Embryonic facial prominence (tissue), 1 donor: Measurements from ENCODE around the gene CUL1.

Experiments used
- DNase-seq: peaks from one replicate; pipeline ENCODE4 v3.0.0-alpha.2; 2016; ENCODE audit errors: extremely low spot score

The CUL1 gene

DNA sequence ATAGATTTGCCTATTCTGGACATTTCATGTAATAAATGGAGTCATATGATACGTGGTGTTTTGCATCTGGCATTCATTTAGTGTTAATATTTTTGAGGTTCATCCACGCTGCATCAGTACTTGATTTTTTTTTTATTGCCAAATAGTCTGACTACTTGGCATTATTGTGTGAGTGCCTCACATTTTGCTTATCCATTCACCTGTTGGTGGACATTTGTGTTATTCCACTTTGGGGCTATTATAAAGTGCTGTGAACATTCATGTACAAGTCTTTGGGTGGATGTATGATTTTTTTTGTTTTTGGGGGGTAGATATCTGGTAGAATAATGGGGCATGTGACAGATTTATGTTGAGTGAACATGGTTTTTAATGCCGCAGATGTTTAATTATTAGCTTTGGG, 19.7 kb downstream of the CUL1 start:
- DNase-seq: no peak

DNA sequence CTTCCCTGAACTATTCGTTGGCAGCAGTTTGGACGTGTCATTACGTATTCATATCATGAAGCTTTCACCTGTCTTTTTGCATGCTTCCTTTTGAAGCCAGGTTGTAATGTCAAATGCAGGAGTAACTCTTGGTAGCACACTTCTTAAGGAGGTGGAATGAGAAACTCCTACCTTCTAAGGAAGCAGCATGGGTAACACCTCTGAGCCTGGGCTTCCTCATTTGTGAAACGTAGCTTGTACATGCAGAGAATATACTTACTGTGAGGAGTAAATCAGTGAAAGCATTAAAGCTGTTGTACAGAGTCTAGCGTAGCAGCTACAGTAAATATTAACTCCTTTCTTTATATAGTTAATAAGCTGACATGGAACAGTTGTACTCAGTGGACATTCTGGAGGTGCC, 21.1 kb downstream of the CUL1 start:
- DNase-seq: no peak

DNA sequence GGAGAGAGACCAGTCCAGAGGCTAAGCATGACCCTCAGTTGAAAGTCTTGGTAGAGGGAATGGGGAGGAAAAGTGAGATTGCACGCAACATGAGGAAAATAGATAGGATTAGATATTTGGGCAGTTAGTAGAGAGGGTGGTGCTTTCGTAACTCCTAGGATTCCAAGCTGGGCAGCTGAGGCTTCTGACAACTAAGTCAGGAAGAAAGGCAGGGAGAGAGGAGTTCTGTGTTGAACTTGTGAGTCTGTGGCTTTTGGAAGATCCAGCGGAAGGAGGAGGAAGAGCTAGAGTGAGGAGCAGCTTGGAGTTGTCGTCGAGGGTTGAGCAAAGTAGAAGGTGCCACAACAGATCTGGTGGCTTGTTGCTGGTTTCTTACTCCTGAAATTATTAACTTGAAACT, 21.8 kb downstream of the CUL1 start:
- DNase-seq: no peak

GRCh38 chr7:148721390-148721789, 22.7 kb downstream of the CUL1 start:
- DNase-seq: no peak

DNA sequence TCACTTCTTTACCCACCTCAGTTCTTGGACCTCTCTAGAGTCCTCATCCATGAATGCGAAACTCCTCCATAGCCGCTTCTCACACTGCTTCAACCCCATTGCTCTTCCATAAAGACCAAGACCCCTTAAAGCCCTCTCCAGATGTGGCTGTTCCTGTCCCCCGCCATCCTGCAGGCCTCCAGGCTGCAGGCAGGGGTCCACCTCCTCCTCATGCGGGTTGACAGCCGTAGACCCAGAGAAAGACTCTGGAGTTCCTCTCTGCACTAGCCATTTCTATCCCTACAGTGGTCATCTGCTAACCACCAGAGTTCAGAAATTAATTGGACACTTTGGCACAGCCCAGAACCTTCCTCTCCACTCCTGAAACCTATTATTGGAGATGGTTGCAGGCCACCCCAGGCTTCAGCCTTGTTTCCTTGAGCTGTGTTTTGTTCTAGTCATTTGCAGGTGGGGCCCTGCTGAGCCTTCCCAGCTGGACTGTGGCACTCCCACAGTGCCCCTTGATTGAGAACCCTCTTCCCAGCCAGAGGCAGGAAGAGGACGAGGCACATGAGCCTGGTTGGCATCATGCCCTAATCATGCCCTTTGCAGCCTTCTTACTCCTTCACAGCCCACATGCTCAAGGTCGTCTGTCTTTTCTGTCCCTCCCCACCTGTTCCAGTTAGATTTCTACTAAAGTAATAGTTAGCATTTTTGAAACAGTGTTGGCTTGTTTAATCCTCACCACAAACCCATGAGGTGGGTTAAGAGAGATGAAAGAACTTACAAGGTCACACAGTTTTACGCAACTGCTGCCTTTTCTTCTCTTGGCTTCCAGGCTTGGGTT, 23.9 kb downstream of the CUL1 start:
- DNase-seq: no peak

GRCh38 chr7:148723166-148723559, 24.5 kb downstream of the CUL1 start:
- no peak for DNase-seq

DNA sequence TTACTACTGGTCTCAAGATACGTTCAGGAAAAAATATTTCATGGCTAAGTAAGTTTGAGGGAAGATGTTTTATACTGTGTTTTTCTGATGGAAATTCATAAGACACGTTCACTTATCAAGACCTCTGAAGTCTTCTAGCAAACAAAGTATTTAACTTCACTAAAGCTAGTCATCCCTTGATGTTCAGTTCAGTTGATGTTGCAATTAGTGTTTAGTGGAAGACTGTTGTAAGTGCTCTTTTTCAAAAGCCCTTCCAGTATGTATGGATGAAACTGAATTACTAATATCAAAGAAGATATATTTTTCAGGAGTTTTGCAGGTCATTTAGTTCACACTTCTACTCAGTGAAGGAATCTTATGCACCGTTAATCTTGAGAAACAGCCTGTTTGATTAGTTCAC, 25.1 kb downstream of the CUL1 start:
- DNase-seq: no peak

- DNase-seq: no peak
Observed at GRCh38 chr7:148726385-148726784, 27.7 kb downstream of the CUL1 start.

- no peak for DNase-seq
Observed at GRCh38 chr7:148727501-148728278, 29.0 kb downstream of the CUL1 start.

DNA sequence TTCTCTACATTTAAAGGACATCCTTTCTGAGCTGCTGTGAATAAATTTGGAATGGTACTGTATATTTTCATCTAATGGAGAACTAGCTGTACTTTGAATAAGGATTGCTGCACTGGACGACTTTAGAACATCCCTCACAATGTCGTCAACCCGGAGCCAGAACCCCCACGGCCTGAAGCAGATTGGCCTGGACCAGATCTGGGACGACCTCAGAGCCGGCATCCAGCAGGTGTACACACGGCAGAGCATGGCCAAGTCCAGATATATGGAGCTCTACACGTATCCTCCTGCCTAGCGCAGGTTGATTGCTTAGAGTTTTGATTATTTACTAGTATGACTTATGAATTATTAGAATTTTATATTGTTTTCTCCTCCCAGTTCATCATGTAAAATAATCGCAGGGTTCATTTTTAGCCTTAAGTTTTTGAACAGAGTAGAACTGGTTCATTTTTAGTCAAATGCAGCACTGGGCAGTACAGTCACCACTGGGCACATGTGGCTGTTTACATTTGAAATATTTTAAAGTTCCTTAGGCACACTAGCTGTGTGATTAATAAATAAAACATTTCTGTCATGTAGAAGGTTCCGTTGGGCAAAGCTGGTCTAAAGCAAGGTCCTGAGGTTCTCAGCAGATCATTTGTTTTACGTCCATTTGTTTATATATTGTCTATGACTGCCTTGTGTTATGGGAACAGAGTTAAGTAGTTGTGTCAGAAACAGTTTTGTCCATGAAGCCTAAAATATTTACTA, 31.5 kb downstream of the CUL1 start:
- no peak for DNase-seq

GRCh38 chr7:148732862-148733261, 34.2 kb downstream of the CUL1 start:
- no peak for DNase-seq

GRCh38 chr7:148733496-148733895, 34.8 kb downstream of the CUL1 start:
- DNase-seq: no peak

DNA sequence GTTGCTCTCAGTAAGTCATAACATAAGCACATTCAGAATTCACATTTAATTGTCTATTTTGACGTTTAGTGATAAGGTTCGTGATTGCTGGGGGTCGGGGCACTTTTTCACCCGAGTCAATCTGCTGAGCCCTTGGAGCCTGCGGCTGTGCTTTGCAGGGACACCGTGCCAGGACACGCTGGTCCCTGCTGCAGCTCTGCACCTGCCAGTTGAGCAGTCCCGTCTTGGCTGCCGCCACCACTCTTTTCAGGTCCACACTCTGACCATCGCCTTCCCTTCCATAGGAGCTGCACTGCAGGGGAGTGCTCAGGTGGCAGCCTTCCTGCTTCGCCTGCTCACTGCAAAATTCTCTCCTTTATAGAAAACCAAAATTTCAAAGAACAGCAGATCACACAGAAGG, 36.4 kb downstream of the CUL1 start:
- DNase-seq: no peak

DNA sequence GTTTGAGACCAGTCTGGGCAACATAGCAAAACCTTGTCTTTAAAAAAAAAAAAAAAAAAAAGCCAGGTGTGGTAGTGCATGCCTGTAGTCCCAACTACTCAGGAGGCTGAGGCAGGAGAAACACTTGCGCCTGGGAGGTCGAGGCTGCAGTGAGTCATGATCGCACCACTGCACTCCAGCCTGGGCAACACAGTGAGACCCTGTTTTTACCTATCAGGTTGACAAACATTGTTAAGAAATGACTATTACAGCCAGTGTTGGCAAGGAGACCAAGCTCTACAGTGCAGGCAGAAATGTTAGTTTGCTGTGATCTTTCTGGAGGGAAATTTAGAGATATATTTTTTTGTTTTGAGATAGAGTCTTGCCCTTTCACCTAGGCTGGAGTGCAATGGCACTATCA, 37.3 kb downstream of the CUL1 start:
- DNase-seq: no peak

GRCh38 chr7:148738737-148739535, 40.2 kb downstream of the CUL1 start:
- DNase-seq: no peak

- DNase-seq: no peak
Observed at GRCh38 chr7:148746135-148746534, 47.4 kb downstream of the CUL1 start.

DNA sequence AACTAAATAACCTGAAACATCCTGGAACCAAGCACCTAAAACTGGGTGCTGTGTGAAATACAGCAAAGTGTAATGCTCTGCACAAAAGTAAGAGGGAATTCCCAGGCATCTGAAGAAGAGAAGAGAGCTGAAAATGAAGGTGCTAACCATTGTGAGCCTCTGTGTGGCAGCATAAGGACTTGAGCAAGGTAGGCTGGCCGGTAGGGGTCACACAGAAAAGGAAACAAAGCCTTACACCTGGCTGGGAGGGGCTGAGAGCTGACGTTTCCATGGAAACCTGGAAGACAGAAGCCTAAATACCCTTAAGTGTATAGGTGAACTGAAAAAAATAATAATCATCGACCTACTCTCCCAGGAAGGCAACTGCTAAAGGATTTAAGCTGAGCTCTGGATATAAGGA, 48.6 kb downstream of the CUL1 start:
- DNase-seq: no peak

DNA sequence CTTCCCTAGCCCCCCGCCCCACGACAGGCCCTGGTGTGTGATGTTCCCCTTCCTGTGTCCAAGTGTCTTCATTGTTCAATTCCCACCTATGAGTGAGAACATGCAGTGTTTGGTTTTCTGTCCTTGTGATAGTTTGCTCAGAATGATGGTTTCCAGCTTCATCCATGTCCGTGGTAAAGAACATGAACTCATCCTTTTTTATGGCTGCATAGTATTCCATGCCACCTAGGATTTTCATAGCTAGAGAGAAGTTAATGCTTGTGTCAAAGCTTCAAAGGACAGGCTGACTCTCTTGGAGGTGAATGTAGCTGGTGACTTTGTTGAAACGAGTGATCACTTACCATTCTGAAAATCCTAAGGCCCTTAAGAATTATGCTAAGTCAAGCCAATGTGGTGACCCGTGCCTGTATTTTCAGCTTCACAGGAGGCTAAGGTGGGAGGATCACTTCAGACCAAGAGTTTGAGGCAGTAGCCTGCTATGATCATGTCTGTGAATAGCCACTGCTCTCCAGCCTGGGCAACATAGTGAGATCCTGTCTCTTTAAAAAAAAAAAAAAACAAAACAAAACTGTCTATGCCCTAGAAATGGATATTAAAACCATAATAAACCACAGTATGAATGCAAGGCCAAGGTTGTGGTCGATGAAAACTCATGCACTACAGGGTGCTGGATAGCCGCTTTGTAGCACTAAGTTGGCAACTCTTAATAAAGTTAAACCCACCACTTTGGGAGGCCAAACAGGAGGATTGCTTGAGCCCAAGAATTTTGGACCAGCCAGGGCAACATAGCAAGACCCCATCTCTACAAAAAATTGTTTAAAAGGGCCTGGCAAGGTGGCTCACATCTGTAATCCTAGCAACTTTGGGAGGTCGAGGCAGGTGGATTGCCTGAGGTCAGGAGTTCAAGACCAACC, 52.0 kb downstream of the CUL1 start:
- no peak for DNase-seq

DNA sequence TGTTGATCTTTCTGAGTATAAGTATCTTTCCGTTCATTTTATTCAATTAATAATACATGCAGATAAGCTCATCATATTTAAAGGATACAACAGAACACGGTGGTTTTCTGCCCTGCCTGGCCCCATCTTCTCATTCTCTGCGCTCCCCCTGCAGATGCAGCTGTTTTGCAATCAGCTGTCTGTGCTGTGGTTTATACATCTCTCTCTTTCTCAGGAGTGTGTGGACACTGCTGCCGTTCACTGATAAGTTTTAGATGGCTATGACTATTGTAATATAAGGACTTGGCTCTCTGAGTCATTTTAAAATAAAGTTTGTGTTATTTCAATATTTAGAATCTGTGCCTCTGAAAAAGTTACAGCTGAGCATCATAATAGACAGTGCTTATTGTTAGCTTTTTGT, 54.5 kb downstream of the CUL1 start:
- no peak for DNase-seq

DNA sequence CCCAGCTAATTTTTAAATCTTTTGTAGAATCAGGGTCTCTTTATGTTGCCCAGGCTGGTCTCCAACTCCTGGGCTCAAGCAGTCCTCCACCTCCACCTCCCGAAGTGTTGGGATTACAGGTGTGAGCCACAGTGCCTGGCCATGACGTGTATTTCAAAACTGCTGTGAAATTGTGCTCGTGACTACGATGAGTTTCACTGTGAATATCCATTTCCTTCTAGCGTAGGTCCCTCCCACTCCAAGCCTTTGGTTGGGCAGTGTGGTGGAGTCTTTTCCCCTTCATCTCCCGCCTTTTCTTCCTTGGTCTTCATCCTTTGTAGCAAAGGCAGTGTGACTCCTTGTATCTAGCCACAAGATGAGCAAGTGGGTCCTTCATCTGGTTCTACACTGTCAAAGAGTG, 56.2 kb downstream of the CUL1 start:
- DNase-seq: no peak
